Muscle layer of duodenum (tissue), 2 donors: ENCODE results near the gene ZDHHC23.

Experiments
- H3K27ac ChIP-seq: one replicate; pipeline ENCODE4 v1.7.0; 2013; ENCODE audit warnings: mild to moderate bottlenecking, low read length
- H3K27me3 ChIP-seq: one replicate; pipeline ENCODE4 v1.7.0; 2013; ENCODE audit warnings: low read depth, mild to moderate bottlenecking, control low read depth, low read length
- H3K36me3 ChIP-seq, 2 donors: one replicate each; pipeline ENCODE4 v1.7.0; 2013; ENCODE audit warnings: low read length in 2 of 2, control low read depth in 1 of 2, mild to moderate bottlenecking in 1 of 2; ENCODE audit not compliant: insufficient read depth in 2 of 2, control insufficient read depth in 1 of 2
- H3K4me1 ChIP-seq, 2 donors: one replicate each; pipeline ENCODE4 v1.7.0; 2013; ENCODE audit warnings: low read length in 2 of 2, mild to moderate bottlenecking in 2 of 2, control low read depth in 1 of 2, moderate library complexity in 1 of 2; ENCODE audit not compliant: insufficient read depth in 2 of 2, control insufficient read depth in 1 of 2
- H3K4me3 ChIP-seq, 2 donors: one replicate each; pipeline ENCODE4 v1.7.0; 2013; ENCODE audit warnings: low read length in 2 of 2, low read depth in 1 of 2, mild to moderate bottlenecking in 1 of 2
- H3K9me3 ChIP-seq, 2 donors: one replicate each; pipeline ENCODE4 v1.7.0; 2013; ENCODE audit warnings: low read length in 2 of 2, control low read depth in 1 of 2, mild to moderate bottlenecking in 1 of 2; ENCODE audit not compliant: control insufficient read depth in 1 of 2
- donor health status: healthy.

ZDHHC23 gene

DNA sequence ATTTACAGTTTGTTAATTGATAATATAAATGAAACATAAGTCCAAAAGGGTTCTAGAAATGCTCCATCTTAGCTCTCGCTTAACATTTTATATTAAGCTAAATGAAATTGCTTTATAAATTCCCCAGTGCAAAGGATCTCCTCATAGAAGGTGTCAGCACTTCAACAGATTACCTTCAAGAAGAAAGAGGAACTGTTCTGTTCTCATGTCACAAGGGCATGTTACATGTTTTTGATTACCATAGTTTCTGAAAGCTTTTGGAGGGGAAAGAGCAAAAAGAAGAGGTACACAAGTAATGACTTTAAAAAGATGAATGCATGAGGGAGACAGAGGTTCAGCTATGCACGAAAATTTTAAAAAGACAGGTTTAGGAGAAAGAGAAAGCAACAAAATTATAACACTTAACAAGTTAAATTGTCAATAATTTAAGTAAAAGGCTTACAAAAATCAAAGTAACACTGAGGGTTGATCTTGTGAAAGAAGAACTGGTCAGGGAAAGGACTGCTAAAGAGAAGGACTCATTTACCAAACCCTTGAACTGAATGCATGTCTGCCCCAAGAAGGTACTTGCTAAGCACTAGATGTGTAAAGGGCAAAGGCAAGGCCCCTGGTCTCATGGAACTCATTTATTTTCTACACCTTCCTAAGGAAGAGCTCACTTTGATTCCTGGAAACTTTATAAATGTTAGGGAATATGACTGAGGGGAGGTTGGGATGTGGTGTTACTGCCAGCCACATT is 63.4 kb downstream of the ZDHHC23 start:
- no peak overlapping the region for H3K4me3 ChIP-seq
- H3K27ac ChIP-seq, result no peak overlapping the region
- no peaks in the 10 kb centered on the region for H3K9me3 ChIP-seq
- H3K27me3 ChIP-seq, result no peaks in the 10 kb centered on the region
- H3K36me3 ChIP-seq, result peaks cover 0 to 13% of the 10 kb centered on the region in 2 donors
- H3K4me1 ChIP-seq, result no peaks in the 10 kb centered on the region
